SW480 (cell line): Measurements from ENCODE around the gene IQCH.
"Not testable (repeated sequence)": the region's sequence is repeated elsewhere in the genome, so short reads cannot be mapped to it uniquely, and the experiment has no call there.

Experiments
- DNase-seq: peaks from one replicate; pipeline ENCODE4 v3.0.0-alpha.2; 2016; ENCODE audit warnings: low spot score

Gene IQCH

DNA sequence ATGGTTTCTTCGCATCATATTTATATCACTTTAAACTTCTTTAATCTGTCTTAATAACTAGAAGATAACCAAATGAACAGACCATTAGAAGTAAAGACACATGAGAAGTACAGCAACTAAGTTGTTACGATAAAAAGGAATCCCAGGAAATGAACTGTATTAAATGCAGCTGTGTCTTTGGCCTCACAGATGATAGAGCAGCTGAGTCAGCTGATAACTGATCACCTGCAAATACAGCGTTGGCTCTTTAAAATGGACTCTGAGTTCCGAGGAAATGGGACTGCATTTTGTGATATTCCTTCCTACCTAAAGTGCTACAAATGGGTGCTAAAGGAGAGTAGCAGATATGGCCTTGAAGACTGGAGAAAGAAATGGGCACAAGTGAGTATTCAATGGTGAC is 145.3 kb downstream of the IQCH start:
- DNase-seq: no peak

DNA sequence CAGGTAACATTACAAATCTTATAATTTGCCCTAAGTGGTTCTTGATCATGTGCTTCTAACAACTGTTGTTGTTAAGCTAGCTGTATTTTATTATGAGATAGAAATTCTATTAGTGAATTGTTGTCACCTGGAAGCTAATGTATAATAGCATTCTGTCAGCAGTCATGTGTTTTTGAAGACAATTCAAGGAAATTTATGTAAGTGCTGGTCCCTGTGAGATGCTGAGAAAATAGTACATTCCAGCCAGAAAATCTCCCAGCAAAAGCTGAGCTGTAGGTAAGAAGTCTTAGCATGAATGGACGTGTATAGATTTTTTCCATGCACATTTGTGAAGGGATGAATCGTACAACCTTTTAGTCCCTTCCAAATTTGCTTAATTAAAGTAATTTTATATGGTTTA is 146.3 kb downstream of the IQCH start:
- DNase-seq: no peak

DNA sequence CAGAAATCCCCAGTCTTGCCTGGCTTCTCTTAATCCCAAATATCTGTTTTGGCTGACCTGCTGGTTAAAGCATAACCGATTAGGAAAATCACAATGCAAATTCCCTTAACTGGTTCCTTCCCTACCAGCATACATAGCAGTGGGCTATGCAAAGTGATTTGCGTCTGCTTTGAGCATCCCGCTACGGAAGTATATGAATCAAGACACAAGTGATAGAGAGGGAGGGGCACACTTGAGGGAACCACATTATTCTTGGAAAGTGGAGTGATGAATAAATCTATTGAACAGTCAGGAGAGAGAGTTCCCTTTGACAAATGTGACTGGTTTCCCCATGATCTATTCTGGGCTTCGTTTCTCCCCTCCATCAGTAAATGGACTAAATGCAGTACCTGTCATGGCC is 146.8 kb downstream of the IQCH start:
- no peak for DNase-seq

DNA sequence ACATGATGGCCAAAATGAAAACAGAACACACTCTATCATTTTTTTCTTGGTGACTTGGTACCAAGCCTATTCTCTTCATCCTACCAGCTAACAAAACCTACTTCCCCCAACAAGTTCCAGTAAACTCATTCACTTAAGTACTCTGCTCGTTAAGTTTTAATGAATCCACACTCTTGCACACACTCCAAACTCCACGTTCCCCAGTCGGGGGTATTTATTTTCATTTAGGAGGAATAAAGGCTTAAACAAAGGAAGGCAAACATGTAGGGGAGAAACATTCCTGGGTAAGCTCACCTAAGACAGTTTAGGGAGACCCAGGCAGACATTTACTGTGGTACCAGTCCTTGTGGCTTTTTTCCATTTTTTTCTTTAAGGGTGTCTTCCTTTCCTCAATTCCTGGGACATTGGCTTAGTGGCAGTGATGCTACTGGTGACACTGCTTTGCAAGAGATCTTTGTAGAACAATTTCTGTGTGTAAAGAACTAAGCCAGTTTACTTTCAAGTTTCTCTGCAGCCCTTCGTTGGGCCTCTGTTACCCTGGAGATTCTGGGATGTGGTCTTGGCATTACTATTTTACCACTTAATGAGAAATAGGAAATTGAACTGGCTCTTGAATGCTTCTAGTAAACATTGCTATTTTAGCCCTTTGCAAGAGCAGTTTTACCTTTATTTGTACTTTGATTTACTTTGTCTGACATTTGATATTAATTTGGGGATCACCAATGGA is 149.0 kb downstream of the IQCH start:
- DNase-seq: no peak

DNA sequence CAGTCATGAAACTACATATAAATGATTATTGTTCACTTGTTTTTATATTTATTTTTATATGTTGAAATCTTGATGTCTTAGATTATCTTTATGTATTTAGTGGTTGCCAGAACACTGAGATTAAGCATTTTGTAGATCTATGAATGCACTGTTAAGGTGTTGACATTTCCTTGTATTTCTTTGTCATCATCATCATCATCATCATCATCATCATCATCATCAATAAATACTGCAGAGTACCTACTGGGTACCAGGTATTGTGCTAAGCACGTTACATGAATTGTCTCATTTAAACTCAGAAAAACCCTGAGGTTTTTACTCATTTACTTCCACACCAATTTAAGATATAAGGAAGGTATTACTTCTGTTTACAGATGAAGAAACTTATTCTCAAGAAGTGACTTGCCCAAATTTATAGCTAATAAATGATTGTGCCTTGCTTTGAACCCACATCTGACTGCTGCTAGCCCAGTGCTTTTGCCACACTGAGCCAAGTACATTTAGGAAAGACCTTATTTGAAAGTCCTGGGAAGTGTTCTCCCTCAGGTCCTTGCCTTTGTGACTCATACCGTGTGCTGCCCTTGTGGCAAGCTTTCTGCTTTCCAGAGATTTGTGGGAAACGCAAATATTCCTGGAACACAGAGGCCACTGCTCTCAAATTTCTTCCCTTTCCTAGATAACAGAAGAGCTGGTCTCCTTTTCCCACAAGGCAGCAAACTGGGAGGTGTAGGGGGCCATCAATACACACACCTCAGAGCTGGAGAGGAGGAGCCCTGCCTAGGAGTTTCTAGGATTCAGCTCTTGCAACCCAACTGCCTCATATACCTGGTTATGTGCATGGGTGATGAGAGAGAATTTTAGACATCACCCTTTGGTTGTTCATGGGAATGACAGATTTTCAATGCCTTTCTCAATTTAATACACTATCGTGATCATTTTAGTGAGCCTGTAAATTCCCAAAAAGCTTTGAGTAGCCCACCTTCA is 150.9 kb downstream of the IQCH start:
- peak; percentile 53 for DNase-seq

DNA sequence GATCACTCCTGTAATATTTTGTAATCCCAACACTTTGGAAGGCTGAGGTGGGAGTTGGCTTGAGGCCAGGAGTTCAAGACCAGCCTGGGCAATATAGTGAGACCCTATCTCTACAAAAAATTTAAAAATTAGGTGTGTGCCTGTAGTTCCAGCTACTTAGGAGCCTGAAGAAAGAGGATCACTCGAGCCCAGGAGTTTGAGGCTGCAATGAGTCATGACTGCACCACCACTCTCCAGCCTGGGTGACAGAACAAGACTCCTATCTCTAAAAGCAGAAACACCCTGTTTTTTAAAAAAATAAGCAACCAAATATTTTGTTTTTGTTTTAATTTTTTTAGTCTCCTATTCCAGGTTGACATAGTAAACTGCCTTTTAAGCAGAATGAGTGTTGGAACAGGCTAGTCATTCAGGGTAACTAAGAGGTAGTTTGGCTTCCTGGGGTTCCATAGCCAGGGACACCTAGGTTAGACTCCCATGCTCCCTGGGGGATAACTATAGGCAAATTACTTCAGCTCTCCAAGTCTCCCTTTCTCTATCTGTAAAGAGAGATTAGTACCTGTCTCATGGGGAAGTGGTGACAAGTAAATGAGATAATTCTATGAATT is 151.8 kb downstream of the IQCH start:
- no peak for DNase-seq

DNA sequence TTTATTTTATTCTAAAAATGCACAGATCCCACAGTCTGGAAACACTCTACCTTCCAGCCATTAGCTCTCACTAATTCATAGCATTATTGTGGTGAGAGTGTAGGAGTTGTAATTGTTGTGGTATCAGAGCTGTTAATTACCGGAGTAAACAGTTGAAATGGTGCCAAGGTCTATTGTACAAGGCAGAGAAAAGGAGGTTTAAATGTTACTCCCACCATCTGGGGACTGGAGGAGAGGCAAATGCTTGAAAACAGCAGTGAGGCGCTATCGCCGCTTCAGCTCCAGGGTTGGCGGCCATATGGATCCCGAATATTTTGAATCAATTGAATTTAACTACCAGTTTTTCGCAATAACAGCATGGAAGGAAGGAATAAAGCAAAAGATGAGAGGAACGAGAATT is 153.2 kb downstream of the IQCH start:
- peak; percentile 14 for DNase-seq

DNA sequence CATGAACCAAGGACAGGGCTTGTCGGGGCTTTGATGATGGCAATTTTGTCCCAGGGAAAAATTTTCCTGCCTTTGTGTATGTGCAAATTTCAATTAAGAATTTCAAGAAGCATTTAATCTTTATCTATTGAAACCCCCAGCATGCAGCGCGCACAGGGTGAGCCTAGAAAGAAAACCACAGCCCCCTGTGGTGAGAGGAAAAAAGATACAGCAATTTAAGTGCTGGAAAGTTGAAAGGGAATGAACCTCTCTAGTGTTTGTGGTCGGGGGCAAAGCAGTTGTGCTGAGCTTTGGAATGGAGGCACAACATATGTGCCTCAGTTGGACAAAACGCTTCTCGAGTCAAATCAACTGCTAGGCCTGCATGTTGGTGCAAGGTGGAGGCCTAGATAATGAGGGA is 154.6 kb downstream of the IQCH start:
- DNase-seq: no peak

DNA sequence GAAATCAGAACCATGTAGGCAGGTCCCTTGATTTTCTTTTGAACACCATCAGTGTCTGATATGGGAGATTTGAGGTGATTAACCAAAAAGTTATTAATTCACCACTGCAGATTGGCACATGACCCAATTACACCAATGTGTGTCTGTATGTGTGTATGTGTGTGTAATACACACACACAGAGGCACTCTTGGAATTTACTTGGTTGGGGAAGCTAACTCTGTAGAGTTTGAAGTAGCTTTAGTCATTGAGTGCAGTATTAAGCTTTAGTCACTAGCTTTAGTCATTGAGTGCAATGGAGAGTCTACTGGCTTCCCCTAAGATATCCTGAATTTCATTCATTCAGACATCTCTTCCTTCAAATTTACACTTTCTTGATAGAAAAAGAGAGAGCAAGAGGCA is 156.9 kb downstream of the IQCH start:
- DNase-seq: no peak

DNA sequence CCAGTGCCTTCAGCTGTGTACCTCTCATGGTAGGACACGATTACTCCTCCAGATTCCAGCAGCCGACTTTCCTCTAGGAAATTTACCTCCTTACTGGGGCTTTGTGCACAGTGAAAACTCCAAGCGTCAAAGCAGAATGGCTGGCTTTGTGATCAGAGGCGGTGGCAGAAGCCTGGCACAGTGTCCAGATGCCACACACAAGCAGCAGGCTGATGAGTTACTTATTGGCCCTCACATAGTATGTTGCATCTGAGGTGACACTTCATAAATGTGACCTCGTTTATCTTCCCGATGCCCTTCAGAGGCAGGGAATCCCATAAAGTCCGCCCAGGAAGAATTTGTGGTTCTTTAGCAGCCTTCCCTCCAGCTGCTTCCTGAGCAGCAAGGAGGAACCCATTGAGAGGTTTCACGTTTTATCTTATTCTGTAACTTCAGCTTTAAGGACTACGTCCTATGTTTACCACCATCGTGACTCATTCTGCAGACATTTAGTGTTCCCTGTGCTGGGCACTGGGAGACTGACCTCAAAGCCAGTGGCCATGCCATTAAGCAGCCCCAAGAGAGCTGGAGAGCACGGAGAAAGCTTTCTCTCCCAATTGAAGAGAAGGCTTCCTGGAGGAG is 159.3 kb downstream of the IQCH start:
- peak; percentile 79 for DNase-seq

DNA sequence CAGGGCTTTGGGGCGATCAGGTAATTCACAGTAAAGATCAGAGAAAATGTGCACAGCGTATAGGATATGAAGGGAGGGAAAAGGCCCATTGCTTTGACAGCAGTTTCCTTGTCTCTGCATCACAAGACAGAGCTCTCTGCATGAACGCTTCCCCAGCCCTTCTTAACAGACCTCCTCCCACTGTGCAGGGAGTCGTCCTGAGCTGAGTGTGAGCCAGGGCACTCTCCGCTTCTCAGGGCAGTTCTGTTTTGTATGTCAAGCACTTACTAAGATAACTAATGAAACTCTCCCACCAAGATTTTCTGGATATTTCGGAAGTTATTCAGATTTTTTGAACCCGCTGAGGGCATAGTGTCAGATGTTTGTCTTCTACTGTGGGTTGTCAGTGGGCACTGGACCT is 160.6 kb downstream of the IQCH start:
- DNase-seq: no peak

DNA sequence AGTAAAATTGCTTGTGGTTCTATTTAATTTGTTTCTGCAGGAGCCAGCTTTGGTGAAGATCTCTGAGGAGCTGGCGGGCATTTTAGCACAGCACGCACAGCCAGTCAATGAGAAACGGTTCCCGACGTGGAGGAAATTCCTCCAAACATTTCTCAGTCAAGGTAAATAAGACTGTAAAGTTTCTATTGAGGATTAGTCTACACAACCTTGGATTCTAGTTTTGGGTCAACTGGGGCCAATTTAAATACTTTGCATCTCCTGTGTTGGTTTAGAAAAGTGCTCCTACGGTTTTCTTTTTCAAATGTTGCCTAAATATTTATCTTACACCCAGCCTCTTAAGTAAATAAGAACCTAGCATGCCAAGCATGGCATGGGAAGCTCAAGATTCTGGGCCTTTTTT is 162.3 kb downstream of the IQCH start:
- no peak for DNase-seq

DNA sequence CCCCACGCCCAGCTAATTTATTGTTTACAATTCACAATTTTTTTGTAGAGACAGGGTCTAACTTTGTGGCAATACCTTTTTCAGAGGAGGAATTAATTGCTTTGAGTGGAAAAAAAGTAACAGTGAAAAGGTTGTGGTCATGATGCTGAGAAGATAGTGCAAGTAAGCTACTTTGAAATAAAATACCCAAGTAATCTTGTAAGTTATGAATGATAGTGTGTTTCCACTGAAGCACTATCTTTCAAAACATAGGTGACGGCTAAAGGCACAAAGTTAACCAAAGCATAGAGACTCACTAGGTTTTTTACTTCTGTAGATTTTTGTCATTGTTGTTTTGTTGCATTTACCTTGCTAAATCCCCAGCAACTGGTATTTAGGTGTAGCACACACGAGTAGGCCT is 165.1 kb downstream of the IQCH start:
- DNase-seq: no peak

DNA sequence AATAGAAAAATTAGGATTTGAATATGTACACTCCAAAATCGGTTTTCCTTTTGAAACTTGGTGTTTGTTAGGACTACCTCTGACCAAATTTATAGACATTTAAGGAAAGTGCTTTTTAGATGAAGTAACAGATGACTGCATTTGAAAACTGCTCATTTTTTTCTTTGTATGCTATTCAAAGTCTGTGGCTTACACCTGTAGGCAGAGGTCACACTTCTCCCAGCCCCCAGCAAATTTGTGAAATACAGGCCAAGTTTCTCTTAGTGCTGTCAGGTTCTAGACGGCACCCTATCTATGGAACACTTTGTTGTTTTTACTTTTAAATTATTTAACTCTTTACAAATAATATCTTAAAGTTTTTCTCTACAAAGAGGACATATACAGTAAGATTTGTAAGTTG is 165.6 kb downstream of the IQCH start:
- DNase-seq: no peak

DNA sequence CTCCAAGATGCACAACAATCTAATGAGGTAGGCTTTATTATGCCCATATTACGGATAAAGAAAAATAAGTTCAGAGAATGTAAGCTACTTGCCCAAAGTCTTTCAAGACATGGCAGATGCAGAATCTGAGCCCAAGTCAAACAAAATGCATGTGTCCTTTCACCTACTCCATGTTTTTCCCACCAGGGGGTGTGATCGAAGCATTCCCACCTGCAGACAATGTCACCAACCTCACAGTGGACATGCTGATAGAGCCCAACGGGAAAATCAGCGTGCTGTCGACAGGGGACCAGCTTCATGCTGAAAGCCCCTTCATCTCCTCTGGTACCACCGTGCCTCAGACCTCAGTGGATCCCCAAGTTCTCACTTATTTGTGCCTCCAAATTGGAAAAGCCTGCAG is 166.5 kb downstream of the IQCH start:
- no peak for DNase-seq

DNA sequence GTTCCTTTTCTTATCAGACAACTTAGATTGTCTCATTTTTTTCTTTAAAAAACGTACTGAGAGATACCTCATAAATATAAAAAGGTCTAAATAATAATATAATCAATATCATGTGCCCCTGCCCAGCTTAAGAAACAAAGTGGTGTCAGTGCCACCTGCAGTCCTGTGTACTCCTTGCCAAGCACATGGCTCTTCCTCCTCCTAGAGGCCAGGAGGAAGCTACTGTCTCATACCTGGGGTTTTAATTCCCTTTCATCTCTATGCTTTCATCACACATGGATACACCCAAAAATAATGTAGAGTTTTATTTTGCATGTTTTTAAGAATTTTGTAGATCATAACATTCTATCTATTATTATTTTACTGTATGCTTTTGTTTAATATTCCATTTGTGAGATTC is 167.7 kb downstream of the IQCH start:
- DNase-seq: peak; percentile 9

DNA sequence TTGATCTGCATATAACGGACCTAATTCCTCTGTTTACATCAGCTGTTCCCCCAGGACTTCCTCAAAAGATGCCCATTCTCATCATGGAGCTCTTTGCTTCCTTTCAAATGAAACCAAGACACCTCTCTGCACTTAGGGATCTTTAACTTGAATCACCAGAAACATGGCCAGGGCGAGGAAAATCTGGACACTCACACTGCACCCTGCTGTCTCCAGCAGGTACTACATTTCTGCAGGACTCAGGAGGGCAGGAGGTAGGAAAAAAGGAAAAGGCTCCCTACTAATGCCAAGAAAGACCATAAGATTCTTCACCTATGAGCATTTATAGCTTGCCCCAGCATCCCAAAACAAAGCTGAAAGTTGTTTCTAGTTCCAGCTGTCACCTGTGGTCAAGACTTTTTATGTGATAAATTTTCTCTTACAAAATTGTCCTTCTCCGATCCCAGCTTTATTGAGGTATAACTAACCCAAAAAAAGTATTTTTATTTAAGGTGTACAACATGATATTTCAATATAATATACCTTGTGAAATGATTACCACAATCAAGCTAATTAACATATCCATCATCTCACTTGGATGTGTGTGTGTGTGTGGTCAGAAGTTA is 179.0 kb downstream of the IQCH start:
- DNase-seq: peak; percentile 44

DNA sequence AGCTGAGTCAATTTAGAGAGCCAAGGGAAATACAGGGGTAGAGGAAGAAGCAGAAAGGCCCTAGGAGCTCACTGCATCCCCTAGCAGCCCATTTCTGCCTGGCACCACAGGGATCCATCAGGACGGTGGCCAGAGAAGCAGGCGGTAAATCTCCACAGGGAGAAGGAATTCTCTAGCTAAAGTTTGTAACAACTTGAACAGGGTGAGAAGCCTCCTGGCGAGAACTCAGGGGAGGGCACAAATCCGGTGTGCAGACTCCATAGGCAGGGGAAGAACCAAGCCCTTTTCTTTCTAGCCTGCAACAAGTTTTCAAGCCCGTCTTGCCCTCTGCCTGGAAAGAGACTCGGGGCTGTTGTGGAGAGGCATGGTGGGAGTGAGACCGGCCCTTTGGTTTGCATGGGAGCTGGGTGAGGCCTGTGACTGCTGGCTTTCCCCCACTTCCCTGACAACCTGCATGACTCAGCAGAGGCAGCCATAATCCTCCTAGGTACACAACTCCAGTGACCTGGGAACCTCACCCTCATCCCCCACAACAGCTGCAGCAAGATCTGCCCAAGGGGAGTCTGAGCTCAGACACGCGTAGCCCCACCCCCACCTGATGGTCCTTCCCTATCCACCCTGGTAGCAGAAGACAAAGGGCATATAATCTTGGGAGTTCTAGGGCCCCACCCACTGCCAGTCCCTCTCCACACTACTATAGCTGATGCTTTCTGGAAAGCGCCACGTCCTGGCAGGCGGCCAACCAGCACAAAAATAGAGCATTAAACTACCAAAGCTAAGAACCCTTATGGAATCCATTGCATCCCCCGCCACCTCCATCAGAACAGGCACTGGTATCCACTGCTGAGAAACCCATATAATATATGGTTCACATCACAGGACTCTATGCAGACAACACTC is 182.0 kb downstream of the IQCH start:
- not testable (repeated sequence) for DNase-seq

DNA sequence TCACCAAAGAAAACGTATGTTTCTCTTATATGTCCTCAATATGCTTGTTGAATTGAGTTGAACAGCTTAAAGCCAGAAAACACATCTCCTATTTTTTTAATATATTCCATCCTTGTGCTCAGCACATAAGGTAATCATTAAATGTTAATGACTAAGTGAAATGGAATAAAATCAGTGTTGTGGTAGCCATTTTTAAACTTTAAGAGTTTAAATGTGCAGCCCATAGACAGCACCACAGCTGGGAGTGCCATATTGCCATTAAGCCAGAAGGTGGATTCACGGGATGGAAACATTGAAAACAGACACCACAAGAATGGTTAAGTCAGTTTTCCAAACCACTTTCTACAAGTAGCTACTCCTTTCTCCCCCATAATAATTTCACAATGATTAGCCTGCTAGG is 189.5 kb downstream of the IQCH start:
- no peak for DNase-seq

DNA sequence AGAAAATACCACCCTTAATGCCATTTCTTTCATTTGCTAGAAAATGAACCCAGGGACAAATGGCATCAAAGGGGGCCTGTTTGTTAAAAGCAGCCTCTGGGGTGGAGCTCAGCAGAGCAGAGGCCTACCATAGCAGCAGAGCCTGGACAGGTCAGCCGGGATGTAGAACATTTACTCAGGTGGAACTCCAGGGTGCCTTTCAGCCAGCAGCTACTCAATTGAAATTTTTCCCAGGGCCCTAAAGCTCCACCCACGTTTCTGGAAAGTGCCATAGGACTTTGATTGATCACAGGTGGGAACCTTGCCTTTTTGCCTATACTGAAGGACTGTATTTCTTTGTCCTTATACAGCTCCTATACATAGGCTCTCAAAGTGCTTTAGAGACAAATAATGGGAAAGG is 191.9 kb downstream of the IQCH start:
- no peak for DNase-seq

DNA sequence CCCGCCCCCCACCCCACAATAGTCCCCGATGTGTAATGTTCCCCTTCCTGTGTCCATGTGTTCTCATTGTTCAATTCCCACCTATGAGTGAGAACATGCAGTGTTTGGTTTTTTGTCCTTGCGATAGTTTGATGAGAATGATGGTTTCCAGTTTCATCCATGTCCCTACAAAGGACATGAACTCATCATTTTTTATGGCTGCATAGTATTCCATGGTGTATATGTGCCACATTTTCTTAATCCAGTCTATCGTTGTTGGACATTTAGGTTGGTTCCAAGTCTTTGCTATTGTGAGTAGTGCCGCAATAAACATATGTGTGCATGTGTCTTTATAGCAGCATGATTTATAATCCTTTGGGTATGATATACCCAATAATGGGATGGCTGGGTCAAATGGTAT is 193.8 kb downstream of the IQCH start:
- DNase-seq: not testable (repeated sequence)
